Measurements from ENCODE around the gene HAO1.
"Not testable (repeated sequence)": the region's sequence is repeated elsewhere in the genome, so short reads cannot be mapped to it uniquely, and the experiment has no call there.

The HAO1 gene

DNA sequence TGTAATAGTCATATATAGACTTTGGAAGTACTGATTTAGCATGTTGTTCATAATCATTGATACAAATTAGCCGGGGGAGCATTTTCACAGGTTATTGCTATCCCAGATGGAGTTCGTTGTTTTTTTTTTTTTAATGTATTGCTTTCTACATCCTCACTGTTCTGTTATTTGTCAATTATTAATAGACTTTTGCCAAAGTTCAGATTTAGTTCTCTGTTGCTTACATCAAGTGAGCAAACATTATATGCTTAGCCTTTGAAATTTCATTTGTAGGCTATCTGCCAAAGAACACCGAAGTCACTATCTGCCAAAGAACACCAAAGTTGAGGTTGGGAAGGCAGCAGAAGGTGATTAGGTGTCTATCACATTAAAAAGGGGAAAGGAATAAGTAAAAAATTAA lies at the start of gene HAO1:
Gene HAO1, minus strand, starts transcription at position 118 of the 400 bp plus-strand sequence. Its CDS starts 36 bp downstream, at position 82.
- DNase-seq: no peak

DNA sequence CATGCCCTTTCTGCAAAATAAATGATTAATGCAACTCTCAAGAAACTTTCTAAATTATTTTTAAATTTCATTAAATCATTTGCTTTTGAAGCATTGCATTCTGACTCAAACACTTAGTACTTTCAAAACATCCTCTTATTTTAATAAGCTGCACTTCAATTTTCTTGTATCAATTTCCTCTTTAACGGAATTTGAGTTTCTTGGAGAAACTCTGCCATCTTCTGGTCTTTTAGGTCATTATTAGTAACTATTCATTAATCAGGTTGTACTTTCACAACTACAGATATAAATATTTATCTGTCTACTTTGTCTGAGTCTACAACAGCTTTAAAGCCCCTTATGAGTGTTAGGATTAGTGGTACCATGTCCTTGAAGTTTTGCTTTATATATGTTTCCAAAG lies 49.1 kb upstream of the HAO1 start:
- no peak for DNase-seq

GRCh38 chr20:7985916-7986315 lies 45.7 kb upstream of the HAO1 start:
- DNase-seq: no peak

DNA sequence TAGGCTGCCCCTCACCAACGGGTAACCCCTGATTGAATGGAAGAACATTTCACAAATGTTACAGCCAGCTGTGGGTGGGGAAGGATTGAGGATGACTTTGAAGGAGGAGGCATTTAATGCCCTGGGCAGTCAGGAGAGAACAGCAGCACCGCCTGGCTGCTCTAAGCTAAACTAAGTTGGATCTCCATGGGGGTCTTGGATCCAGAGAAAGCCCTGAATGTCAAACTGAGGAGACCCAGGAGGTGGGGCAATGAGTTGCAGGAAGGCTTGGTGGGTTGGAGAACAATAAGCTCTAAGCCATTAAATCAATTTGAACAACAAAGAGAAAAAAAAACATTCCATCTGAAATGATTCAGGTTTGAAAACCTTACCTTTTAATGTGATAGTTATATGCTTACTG lies 43.9 kb upstream of the HAO1 start:
- DNase-seq: no peak

GRCh38 chr20:7981374-7981773 lies 41.1 kb upstream of the HAO1 start:
- DNase-seq: no peak

- peak; percentile 18 for DNase-seq
Measured at GRCh38 chr20:7980332-7981046, 40.2 kb upstream of the HAO1 start.

GRCh38 chr20:7977709-7978108 lies 37.5 kb upstream of the HAO1 start:
- DNase-seq: no peak

DNA sequence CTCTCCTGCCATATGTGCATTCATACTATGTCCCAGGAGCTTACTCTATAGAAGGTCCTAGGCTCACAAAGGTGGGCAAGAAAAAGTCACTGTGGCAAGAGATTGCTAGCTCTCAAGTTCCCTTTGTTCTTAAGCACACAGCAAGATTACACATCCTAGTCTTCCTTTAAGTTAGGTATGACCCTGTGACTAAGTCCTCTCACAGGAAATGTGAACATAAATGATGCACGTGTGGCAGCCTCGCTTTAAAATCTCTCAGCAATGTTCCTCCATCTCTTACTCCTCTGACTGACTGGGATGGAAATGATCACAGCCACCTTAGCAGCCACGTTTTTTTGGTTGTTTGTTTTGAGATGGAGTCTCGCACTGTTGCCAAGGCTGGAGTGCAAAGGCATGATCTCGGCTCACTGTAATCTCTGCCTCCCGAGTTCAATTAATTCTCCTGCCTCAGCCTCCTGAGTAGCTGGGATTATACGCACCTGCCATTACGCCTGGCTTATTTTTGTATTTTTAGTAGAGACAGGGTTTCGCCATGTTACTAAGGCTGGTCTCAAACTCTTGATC lies 35.7 kb upstream of the HAO1 start:
- no peak for DNase-seq

GRCh38 chr20:7974785-7975435 lies 34.7 kb upstream of the HAO1 start:
- no peak for DNase-seq

DNA sequence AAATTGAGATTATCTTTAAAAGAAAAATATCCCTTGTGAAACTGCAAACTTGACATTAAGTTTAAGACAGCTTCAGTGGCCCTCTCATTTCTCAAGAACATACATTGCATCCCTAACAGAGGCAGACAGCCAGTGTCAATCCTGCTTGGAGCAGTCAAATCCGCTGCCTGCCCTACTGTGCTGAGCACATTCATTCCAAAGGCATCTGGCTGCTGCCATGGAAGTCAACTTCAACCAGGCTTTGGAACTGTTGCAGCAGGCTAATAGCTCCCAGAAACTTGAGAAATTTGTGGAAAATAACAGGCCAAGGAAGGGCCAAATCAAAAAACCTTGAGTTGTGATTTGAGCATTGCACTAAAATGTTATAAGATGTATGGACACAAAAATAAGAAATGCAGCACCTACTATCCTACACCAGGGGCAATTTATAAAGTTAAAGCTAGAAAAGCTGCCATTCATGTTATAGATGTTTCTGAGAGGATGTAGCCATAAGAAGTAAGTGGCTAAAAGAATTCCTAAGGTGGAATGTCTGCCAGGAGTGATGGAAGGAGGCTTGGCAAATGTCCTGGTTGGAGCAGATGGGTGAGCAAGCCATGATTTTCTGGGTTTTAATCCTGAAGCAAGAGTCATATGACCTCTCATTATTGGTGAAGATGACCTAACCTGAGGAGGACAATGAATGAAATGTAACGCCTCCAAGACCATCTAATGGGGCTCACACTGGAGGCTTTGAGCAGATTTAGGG lies 31.4 kb upstream of the HAO1 start:
- no peak for DNase-seq

GRCh38 chr20:7967199-7967844 lies 27.1 kb upstream of the HAO1 start:
- DNase-seq: no peak

DNA sequence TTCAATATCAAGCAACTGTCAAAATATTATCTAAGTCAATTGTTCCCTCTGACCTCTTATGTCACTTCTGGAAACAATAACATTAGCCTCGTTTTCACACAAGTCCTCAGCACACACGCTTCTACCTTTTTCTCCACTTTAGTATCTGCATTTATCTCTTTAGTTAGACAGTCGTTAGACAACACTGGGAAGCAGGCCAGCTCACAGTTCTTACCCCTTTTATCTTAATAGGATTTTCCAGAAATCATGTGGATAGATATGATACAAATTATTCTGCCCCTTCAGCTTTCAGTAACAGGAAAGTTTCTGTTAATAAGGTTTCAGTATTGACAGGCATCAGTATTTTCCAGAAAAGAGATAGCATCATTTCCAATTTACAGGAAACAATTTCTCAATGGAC lies 25.9 kb upstream of the HAO1 start:
- DNase-seq: no peak

GRCh38 chr20:7959484-7959883 lies 19.2 kb upstream of the HAO1 start:
- DNase-seq: no peak

- not testable (repeated sequence) for DNase-seq
Measured at GRCh38 chr20:7956561-7956960, 16.3 kb upstream of the HAO1 start.

- DNase-seq: no peak
Measured at GRCh38 chr20:7950387-7950786, 10.1 kb upstream of the HAO1 start.

DNA sequence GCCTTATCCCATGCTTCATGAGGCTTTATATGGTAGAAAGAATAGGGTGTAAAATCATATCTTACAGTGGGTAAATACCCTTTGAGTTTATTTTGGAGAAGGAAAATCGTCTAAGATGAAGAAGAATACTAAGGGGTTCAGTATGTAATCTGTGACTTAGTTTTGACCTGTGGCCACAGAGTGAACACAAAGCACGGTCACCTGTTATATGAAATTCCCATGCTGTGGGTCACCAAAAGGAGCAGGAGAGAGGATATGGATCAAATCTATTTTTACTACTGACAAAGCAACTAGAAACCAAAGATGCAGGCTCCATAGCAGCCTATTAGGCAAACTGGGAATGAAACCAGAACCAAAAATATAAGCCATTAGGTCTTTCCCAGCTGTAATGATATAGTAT lies 3.6 kb upstream of the HAO1 start:
- DNase-seq: no peak

DNA sequence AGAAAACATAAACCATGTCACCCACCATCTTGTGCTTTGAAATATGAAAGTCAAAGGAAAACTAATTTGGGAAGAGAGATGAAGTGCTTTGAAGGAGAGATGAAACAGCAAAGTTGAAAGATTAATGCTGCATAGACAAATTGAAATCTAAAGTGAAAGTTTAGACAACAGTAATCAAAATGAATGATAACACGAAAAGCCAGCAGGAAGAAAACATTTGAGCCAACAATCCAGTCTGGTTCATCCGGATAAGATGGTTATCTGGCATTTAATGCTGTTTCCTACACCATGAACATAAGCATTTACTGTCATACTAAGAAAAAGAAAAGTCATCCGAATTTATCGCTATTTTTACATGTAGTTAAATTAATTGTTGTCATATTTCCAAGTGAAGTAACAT lies 595 bp downstream of the HAO1 start:
- DNase-seq: no peak

DNA sequence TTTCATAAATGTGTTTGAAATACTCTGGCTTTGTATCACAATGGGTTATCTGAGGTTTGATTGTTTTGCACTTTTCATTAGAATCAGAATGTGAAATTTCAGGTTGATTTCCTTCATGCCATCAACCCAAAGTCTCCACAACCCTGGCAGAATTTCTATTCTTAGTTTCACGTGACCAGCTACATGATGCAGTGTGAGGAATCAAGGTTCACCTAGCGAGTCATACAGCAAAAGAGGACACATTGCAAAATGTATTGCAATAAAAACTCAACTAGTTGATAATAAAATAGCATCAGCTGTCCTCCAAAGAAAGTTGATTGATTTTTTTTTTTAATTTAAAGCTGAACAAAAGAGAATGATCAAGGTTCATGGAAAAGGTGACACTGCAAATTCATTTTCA lies 2.2 kb downstream of the HAO1 start:
- DNase-seq: no peak

GRCh38 chr20:7937328-7937727 lies 2.9 kb downstream of the HAO1 start:
- no peak for DNase-seq

GRCh38 chr20:7935027-7935551 lies 5.2 kb downstream of the HAO1 start:
- no peak for DNase-seq

DNA sequence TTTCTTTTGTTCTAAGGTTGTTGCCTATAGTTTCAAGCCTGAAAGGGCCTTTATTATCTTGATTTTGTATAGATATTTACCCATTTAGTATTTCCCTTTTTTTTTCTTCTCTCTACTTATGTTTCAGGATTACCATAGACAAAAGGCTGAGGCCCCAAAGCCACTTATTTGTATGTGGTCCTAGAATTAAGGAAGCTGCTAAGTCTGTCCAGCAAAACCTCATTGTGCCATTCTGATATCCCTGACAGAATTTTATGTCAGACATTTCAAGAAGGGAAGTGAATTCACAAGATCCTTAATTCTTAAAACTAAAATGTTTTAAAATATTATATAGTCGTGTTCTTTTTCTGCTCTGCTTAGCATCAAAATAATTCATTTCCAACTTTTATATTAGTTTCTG lies 6.9 kb downstream of the HAO1 start:
- DNase-seq: no peak

- no peak for DNase-seq
Measured at GRCh38 chr20:7930343-7930742, 9.9 kb downstream of the HAO1 start.

GRCh38 chr20:7926767-7927166 lies 13.5 kb downstream of the HAO1 start:
- no peak for DNase-seq

Data from NCI-H526 treated with DMSO at 0.1 percent for 48 hours (cell line).